KOPT-K1 (cell line): Measurements from ENCODE around the gene NEK7.

Experiments
- H3K27ac ChIP-seq: fragments of 200-600 bp; sonication (generic); 2 replicates; pipeline ENCODE4 v1.5.1; 2016; ENCODE audit warnings: antibody characterized with exemption, mild to moderate bottlenecking, low read depth, low read length; ENCODE audit not compliant: poor library complexity, severe bottlenecking
- H3K36me3 ChIP-seq: fragments of 200-600 bp; sonication (generic); 2 replicates; pipeline ENCODE4 v1.5.1; 2017; ENCODE audit warnings: antibody characterized with exemption, mild to moderate bottlenecking, low read length, moderate library complexity; ENCODE audit not compliant: insufficient read depth
- H3K9me3 ChIP-seq: fragments of 200-600 bp; sonication (generic); 2 replicates; pipeline ENCODE4 v1.5.1; 2017; ENCODE audit warnings: antibody characterized with exemption, low read length, mild to moderate bottlenecking; ENCODE audit not compliant: insufficient read depth, poor library complexity, severe bottlenecking

NEK7 gene

DNA sequence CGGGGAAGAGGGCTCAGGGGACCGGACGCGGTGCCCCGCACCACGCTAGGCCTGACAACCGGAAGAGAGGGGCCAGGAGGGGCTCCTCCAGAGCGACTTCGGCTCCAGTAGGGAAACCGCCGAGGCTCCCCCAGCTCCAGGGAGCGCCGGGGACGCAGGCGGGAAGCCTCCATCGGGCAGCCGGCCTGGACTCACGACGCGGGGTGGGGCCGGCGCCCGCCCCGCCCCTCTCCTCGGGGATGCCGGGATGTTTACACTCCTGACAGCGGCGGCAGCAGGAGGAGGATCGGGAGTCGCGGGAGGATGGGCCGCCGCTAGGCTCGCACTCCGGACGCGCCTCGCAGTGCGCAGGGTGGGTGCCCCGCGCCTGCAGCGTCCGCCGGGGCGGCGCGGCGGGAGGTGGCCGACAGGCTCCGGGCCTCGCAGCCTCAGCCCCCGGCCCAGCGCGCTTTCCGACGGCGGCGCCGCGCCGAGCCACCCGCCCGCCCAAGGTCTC is at the start of gene NEK7:
NEK7 (plus strand) TSS at position 254 of the 496 bp plus-strand sequence. CDS start 75,583 bp downstream, outside the sequence.
- Histone ChIP-seq H3K27ac (peak within 1 kb of the TSS; percentile 82), H3K36me3 (no peaks in the 10 kb centered on the region)

GRCh38 chr1:198107091-198107501 is 49.7 kb upstream of the NEK7 start:
- H3K9me3 ChIP-seq: peaks cover 12% of the 10 kb centered on the region
- no peak overlapping the region for H3K27ac ChIP-seq
- H3K36me3 ChIP-seq: no peaks in the 10 kb centered on the region

More for the DNA sequence above, at the start of gene NEK7:
- no peaks in the 10 kb centered on the region for H3K9me3 ChIP-seq

GRCh38 chr1:198108636-198109370 is 48.0 kb upstream of the NEK7 start:
- Histone ChIP-seq H3K9me3 (peaks cover 12% of the 10 kb centered on the region), H3K36me3 (no peaks in the 10 kb centered on the region), H3K27ac (no peak overlapping the region)

DNA sequence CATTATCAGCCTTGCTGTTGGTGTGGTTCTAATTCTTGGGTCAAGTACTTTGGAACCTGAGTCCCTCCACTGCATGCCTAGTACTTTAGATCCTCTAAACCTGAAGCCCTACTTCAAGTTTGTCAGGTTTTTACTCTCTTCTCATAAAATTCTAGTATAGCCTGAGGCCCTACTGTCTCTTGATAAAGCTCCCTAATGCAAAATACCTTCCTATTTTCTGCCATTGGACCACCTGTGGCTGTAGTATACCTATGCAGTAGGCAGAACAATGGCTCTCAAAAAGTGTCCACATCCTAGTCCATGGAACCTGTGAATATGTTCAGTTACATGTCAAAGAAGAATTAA is 47.5 kb upstream of the NEK7 start:
- no peak overlapping the region for H3K27ac ChIP-seq
- H3K9me3 ChIP-seq: peaks cover 12% of the 10 kb centered on the region
- no peaks in the 10 kb centered on the region for H3K36me3 ChIP-seq

- no peaks in the 10 kb centered on the region for H3K36me3 ChIP-seq
Observed at GRCh38 chr1:198113342-198113750, 43.5 kb upstream of the NEK7 start.

DNA sequence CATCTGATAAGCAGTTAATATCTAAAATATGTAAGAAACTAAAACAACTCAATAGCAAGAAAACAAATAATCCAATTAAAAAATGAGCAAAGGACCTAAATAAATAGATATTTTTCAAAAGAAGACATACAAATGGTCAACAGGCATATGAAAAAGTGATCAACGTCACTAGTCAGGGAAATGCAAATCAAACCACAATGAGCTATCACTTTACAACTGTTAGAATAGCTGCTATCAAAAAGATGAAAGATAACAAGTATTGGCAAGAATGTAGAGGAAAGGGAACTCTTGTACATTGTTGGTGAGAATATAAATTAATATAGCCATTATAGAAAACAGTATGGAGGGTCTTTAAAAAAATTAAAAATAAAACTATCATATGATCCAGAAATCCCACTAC is 40.7 kb upstream of the NEK7 start:
- Histone ChIP-seq H3K9me3 (no peaks in the 10 kb centered on the region), H3K27ac (no peak overlapping the region), H3K36me3 (no peaks in the 10 kb centered on the region)

More at GRCh38 chr1:198113342-198113750, 43.5 kb upstream of the NEK7 start:
- Histone ChIP-seq H3K9me3 (peaks cover 12% of the 10 kb centered on the region), H3K27ac (no peak overlapping the region)

DNA sequence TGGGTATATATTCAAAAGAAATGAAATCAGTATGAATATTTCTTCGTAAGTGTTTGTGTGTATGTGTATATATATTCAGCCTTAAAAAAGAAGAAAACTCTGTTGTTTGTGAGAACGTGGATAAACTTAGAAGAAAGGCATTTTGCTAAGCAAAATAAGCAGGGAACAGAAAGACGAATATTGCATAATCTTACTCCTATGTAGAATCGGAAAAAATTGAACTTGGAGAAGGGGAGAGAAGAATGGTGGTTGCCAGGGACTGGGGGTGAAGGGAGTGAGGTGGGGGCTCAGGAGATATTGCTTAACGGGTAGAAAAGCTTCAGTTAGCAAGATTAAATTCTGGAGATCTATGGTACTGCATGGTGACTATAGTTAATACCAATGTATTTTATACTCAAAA is 40.3 kb upstream of the NEK7 start:
- Histone ChIP-seq H3K9me3 (no peaks in the 10 kb centered on the region), H3K27ac (no peak overlapping the region), H3K36me3 (no peaks in the 10 kb centered on the region)

DNA sequence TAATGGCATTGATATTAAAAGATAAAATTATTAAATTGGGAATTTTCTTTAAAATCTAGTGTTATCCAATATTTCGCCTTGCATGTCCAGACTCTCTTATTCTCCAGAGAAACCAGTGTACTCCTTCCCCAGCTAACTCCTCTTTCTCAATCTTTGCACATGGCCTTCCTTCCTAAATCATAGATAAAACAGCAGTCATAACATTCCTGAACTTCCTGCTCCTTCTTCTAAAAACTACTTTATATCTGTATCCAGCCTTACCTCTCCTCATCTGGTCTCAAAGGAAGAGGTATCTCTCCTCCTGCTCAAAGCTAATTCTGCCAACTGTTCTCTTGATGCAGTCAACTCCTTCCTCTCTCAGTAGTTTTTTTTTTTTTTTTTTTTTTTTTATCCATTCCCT is 39.5 kb upstream of the NEK7 start:
- no peak overlapping the region for H3K27ac ChIP-seq
- H3K36me3 ChIP-seq: no peaks in the 10 kb centered on the region

GRCh38 chr1:198118134-198118533 is 38.7 kb upstream of the NEK7 start:
- H3K9me3 ChIP-seq: no peaks in the 10 kb centered on the region
- H3K36me3 ChIP-seq: no peaks in the 10 kb centered on the region
- no peak overlapping the region for H3K27ac ChIP-seq

More for the DNA sequence above, 39.5 kb upstream of the NEK7 start:
- no peaks in the 10 kb centered on the region for H3K9me3 ChIP-seq

DNA sequence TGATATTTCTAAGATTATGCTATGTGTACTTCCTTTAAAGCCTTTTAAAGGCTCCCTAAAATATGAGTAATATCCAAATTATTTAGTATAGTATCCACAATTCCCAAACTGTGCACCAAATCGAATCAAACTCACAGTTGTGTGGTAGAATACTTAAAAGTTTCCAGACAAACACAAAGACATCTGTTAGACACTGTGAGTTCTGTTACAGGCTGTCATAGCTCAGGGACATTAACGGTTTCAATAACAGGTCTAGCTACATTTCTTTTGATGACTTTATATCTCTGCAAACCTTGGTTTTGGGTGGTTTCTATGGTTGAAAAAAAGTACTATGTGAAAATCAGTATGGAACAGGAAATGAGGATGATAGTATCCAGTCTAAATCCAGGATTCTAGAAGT is 36.9 kb upstream of the NEK7 start:
- Histone ChIP-seq H3K27ac (no peak overlapping the region), H3K9me3 (no peaks in the 10 kb centered on the region), H3K36me3 (no peaks in the 10 kb centered on the region)

DNA sequence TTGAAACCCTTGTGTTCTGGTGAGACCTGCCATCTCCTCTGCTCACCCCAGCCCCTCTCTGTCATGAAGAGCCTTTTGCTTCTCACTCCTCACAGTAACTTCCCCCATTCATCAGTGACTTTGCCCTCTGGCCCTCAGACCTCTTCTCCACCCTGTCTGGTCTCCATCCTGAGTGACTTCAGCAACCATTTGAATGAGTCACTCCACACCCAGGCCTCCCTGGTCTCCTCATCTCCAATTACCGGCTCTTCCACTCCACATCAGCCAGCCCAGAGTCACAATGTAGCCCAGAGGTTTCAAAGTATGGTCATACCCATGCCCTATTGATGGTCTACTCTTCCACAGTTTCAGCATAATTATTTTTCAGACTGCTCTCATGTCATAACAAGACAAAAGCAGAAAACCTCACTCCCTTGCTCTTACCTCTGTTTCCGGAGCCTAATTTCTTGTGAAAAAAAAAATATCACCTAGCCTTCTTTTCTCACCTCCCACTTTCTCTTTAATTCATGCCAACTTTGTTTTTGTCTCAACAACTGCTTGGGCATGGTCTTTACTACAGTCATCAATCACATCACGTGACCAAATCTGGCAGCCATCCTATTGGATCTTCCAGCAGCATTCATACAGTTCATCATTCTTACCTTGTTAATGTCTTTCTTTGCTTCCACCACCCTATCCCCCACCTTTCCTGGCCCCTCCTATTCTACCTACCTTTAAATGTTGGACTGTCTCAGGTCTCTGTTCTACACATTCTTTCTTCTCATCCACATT is 35.6 kb upstream of the NEK7 start:
- Histone ChIP-seq H3K9me3 (no peaks in the 10 kb centered on the region), H3K36me3 (no peaks in the 10 kb centered on the region), H3K27ac (no peak overlapping the region)

DNA sequence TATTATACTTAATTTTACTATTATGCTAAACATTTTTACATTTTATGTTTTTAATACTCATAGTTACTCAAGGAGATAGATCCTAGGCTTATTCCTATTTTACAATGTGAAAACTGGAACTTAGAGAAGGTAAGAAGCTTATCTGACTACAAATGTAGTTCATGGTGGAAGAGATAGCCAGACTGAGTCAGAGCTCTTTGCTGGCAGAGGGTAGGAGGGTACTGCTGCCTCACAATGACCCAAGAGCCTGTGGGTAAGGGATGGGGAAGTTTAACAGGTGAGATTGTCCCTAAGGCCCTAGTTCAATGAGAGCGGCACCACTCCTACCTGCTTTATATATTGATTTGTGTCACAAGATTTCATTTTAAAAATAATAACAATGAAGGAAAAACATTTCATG is 34.1 kb upstream of the NEK7 start:
- no peak overlapping the region for H3K27ac ChIP-seq
- H3K9me3 ChIP-seq: no peaks in the 10 kb centered on the region
- no peaks in the 10 kb centered on the region for H3K36me3 ChIP-seq

DNA sequence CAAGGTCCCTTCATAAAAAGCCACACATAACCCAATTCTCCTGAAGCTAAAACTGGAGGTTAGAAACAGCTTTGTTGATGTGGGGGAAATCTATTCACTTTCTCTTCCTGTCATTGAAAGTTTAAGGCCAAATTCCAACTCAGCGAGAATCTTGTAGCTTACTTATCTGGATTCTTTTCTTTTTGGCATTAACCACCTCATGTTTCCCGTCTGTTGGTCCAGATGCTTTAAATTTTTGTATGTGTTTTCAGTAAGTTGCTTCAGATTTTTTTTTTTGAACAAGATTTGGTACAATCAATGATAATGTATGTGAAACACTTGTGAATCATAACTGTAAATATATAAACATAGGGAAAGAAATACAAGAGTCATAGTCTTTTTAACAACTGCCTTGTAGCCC is 33.7 kb upstream of the NEK7 start:
- Histone ChIP-seq H3K36me3 (no peaks in the 10 kb centered on the region), H3K27ac (no peak overlapping the region), H3K9me3 (no peaks in the 10 kb centered on the region)

DNA sequence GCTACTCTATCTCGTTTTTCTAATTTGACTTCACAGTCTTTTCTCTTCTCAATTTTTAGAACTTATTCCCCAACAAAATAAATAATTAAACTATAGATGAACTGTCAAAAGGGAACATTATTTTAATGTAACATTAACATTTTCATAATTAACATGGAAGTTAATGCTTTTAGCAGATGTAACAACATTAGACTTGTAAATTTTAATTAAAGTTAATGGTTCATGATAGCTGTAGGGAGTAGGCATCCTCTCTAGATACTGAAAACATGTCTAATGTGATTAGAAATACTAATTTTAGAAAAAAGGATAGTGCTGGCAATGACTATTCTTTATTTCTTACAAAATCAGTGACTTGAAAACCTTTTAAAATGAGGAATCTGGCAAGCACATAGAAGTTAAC is 32.1 kb upstream of the NEK7 start:
- Histone ChIP-seq H3K9me3 (no peaks in the 10 kb centered on the region), H3K36me3 (no peaks in the 10 kb centered on the region), H3K27ac (no peak overlapping the region)

DNA sequence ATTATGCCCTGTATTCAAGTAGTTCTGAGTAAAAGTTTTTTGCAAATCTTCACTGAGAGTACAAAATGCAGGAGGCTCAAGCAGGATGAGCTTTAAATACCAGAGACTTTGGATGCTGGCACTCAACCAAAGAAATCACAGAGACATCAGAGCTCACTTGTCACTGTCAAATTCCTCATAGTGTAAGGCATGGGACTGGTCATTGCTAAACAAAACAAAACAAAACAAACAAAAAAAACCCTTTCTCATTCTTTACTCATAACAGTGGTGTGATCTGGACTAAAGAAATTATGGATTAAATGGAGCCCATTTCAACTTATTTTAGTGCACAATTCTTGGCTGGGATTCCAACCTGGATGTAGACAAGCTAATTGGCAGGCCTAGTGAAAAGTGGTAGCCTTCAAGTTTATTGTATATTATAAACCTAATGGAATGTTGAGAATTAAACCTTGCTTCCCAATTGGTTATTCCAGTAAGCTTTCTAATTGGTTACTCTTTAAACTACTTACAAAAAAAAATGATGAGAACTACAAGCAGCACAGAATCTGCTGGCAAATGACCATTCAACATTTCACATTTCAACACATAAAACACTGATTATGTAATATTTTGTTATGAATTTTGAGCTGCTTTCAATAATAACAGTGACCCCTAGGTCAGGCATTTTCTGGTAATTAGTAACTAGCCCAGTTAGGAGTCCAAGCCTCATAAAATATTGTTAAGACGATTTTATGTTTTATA is 30.6 kb upstream of the NEK7 start:
- Histone ChIP-seq H3K36me3 (no peaks in the 10 kb centered on the region), H3K27ac (no peak overlapping the region), H3K9me3 (no peaks in the 10 kb centered on the region)
